K562 (cell line): ENCODE results near the gene ACTR3C. TPM values are rescaled to one million over a fixed set of nuclear protein-coding genes. Genes with fewer than 3 reads are reported as not detected.
A peak's percentile ranks its signal among the peaks of the same experiment; 100 is the strongest.

Experiments
- ARID1B ChIP-seq: fragments of 450-650 bp; IDR thresholded peaks from 2 replicates; pipeline ENCODE4 v1.6.1; 2016; ENCODE audit warnings: antibody characterized with exemption, mild to moderate bottlenecking, inconsistent platforms
- BRF1 ChIP-seq: IDR thresholded peaks from 3 replicates; pipeline ENCODE4 v1.6.1; 2011; ENCODE audit warnings: borderline replicate concordance, mild to moderate bottlenecking; ENCODE audit not compliant: insufficient read length; ENCODE audit errors: extremely low read depth
- CBFA2T2 ChIP-seq: fragments of 450-650 bp; conservative IDR thresholded peaks from 2 replicates; pipeline ENCODE4 v1.6.1; 2017; ENCODE audit warnings: mild to moderate bottlenecking
- DIDO1 ChIP-seq: fragments of 450-650 bp; IDR thresholded peaks from 2 replicates; pipeline ENCODE4 v1.6.1; 2016; ENCODE audit warnings: low read depth, missing biosample characterization, missing genetic modification characterization
- FOXP1 ChIP-seq: sonication (generic); formaldehyde crosslinking; IDR thresholded peaks from 2 replicates; pipeline ENCODE4 v1.8.0; 2022; ENCODE audit warnings: mild to moderate bottlenecking, missing genetic modification reagents
- NCOR1 ChIP-seq: fragments of 450-650 bp; IDR thresholded peaks from 2 replicates; pipeline ENCODE4 v1.6.1; 2016; ENCODE audit warnings: mild to moderate bottlenecking, moderate library complexity
- RBM39 ChIP-seq: fragments of 200-400 bp; formaldehyde crosslinking; optimal IDR thresholded peaks from 2 replicates; pipeline ENCODE3; 2018; ENCODE audit warnings: low read depth, low read length
- ZBTB17 ChIP-seq: fragments of 450-650 bp; formaldehyde crosslinking; IDR thresholded peaks from 2 replicates; pipeline ENCODE4 v1.4.0; 2020; ENCODE audit warnings: mild to moderate bottlenecking
- ZNF239 ChIP-seq: fragments of 250-450 bp; sonication (Bioruptor Pico); IDR thresholded peaks from 2 replicates; pipeline ENCODE4 v1.4.0; 2020; ENCODE audit warnings: mild to moderate bottlenecking
- ZNF584 ChIP-seq: fragments of 200-800 bp; sonication (Bioruptor generic); IDR thresholded peaks from 2 replicates; pipeline ENCODE4 v1.6.1; 2016; ENCODE audit warnings: low read depth, mild to moderate bottlenecking, missing genetic modification characterization, missing compliant biosample characterization
- ZNF764 ChIP-seq: fragments of 250-450 bp; sonication (Bioruptor Pico); IDR thresholded peaks from 2 replicates; pipeline ENCODE4 v1.4.0; 2020; ENCODE audit warnings: low read depth, mild to moderate bottlenecking, moderate library complexity
- ZNF785 ChIP-seq: fragments of 250-450 bp; sonication (Bioruptor Pico); IDR thresholded peaks from 2 replicates; pipeline ENCODE4 v1.4.0; 2020; ENCODE audit warnings: mild to moderate bottlenecking
- polyA plus RNA-seq, 8 experiments: library from polyadenylated mRNA; depleted of rRNA in 4 of 8; stranded (reverse) in 5 of 8; unstranded in 3 of 8; fragments of >200 nt; fragmentation: Nextera tagmentation in 2 of 8; fragmentation: Illumina TruSeq in 1 of 8; extraction: Ambion mirVana in 2 of 8; extraction: Trizol in 1 of 8; gene quantifications; 2 replicates each; pipeline versions ENCODE4 v1.2.1 to v1.2.3, GENCODE V29; 2011 to 2014; ENCODE audit warnings: inconsistent platforms in 1 of 8, missing spikeins in 1 of 8
- total RNA-seq, 7 experiments: library from RNA; depleted of rRNA in 6 of 7; stranded (reverse); fragments of >200 nt in 6 of 7; fragmentation: Illumina TruSeq in 2 of 7; extraction: Trizol in 2 of 7; gene quantifications; 2 replicates each; pipeline versions ENCODE4 v1.2.1 to v1.2.3, GENCODE V29; 2011 to 2021; ENCODE audit warnings: low replicate concordance in 1 of 7
- TF ChIP-seq, protein P1 (sequence below): fragments of 450-650 bp; IDR thresholded peaks from 2 replicates; pipeline ENCODE4 v1.6.1; 2016
- TF ChIP-seq, protein P2 (sequence below): IDR thresholded peaks from 3 replicates; pipeline ENCODE4 v1.6.1; 2011; ENCODE audit warnings: borderline replicate concordance, mild to moderate bottlenecking; ENCODE audit not compliant: insufficient read length, insufficient read depth
- TF ChIP-seq, protein P3 (sequence below): fragments of 450-650 bp; formaldehyde crosslinking; IDR thresholded peaks from 2 replicates; pipeline ENCODE4 v1.4.0; 2022; ENCODE audit warnings: missing genetic modification characterization
- TF ChIP-seq, protein P4 (sequence below), 2 experiments: IDR thresholded peaks in 1 of 2; conservative IDR thresholded peaks in 1 of 2; 2 replicates each; pipeline ENCODE4 v1.6.1; 2016; ENCODE audit warnings: low read depth in 2 of 2, mild to moderate bottlenecking in 1 of 2, missing compliant biosample characterization in 1 of 2, missing genetic modification characterization in 1 of 2, moderate library complexity in 1 of 2
- TF ChIP-seq, protein P5 (sequence below): sonication (generic); formaldehyde crosslinking; IDR thresholded peaks from 2 replicates; pipeline ENCODE4 v1.8.0; 2022; ENCODE audit warnings: mild to moderate bottlenecking, missing genetic modification reagents, borderline replicate concordance
- TF ChIP-seq, protein P6 (sequence below), 3 experiments: fragments of 200-800 bp in 1 of 3; sonication (Bioruptor generic) in 1 of 3; sonication (generic) in 1 of 3; formaldehyde crosslinking in 1 of 3; IDR thresholded peaks; 2 replicates each; pipeline versions ENCODE4 v1.6.1 to v1.8.0; 2016 to 2022; ENCODE audit warnings: mild to moderate bottlenecking in 2 of 3, missing compliant biosample characterization in 2 of 3, missing genetic modification characterization in 2 of 3, missing genetic modification reagents in 1 of 3

ACTR3C gene
- total and polyA plus RNA-seq, 9 of the 15 experiments (the other 6 are each of a cell fraction or from before 2014, with no cell fraction given) = 9.0 to 35.4 (median 13.3) TPM

DNA sequence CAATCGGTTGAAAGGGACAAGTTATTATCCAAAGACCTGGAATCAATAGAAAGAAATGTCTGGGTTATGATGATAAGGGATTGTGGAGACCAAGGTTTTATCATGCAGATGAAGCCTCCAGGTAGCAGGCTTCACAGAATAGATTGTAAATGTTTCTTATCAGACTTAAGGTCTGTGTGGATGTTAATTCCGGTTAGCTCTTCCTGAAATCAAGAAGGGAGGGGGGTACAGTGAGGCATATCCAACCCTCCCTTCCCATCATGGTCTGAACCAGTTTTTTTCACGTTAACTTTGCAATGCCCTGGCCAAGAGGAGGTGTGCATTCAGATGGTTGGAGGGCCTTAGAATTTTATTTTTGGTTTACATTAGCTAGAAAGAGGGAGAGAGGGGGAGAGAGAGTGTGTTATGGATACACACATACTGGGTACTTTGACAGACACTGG lies 10.0 kb downstream of the ACTR3C start (continued):
- TF ChIP-seq ZNF239 = no peak; the same call in 1 of the 2 replicates
- peak; percentile 98 for TF ChIP-seq ARID1B
- TF ChIP-seq, protein P1, sequence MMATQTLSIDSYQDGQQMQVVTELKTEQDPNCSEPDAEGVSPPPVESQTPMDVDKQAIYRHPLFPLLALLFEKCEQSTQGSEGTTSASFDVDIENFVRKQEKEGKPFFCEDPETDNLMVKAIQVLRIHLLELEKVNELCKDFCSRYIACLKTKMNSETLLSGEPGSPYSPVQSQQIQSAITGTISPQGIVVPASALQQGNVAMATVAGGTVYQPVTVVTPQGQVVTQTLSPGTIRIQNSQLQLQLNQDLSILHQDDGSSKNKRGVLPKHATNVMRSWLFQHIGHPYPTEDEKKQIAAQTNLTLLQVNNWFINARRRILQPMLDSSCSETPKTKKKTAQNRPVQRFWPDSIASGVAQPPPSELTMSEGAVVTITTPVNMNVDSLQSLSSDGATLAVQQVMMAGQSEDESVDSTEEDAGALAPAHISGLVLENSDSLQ = peak; percentile 24; the same call in 1 of the 2 replicates
- TF ChIP-seq DIDO1 = no peak
- TF ChIP-seq ZNF785 (CRISPR knock-in tag) = no peak
- peak; percentile 97 for TF ChIP-seq CBFA2T2
- TF ChIP-seq, protein P2, sequence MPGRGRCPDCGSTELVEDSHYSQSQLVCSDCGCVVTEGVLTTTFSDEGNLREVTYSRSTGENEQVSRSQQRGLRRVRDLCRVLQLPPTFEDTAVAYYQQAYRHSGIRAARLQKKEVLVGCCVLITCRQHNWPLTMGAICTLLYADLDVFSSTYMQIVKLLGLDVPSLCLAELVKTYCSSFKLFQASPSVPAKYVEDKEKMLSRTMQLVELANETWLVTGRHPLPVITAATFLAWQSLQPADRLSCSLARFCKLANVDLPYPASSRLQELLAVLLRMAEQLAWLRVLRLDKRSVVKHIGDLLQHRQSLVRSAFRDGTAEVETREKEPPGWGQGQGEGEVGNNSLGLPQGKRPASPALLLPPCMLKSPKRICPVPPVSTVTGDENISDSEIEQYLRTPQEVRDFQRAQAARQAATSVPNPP = no peak
- TF ChIP-seq, protein P3, sequence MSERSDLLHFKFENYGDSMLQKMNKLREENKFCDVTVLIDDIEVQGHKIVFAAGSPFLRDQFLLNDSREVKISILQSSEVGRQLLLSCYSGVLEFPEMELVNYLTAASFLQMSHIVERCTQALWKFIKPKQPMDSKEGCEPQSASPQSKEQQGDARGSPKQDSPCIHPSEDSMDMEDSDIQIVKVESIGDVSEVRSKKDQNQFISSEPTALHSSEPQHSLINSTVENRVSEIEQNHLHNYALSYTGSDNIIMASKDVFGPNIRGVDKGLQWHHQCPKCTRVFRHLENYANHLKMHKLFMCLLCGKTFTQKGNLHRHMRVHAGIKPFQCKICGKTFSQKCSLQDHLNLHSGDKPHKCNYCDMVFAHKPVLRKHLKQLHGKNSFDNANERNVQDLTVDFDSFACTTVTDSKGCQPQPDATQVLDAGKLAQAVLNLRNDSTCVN (CRISPR knock-in tag) = no peak
- TF ChIP-seq RBM39 = no peak
- no peak for TF ChIP-seq BRF1
- TF ChIP-seq, protein P4, sequence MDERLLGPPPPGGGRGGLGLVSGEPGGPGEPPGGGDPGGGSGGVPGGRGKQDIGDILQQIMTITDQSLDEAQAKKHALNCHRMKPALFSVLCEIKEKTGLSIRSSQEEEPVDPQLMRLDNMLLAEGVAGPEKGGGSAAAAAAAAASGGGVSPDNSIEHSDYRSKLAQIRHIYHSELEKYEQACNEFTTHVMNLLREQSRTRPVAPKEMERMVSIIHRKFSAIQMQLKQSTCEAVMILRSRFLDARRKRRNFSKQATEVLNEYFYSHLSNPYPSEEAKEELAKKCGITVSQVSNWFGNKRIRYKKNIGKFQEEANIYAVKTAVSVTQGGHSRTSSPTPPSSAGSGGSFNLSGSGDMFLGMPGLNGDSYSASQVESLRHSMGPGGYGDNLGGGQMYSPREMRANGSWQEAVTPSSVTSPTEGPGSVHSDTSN (CRISPR knock-in tag; IDR thresholded peaks at IDR 0.05; ENCODE audit: low read depth) = no peak
- TF ChIP-seq, protein P4 (tag; conservative IDR thresholded peaks at IDR 0.05; ENCODE audit: low read depth) = no peak
- no peak for TF ChIP-seq ZBTB17 (CRISPR knock-in tag)
- TF ChIP-seq, protein P5, sequence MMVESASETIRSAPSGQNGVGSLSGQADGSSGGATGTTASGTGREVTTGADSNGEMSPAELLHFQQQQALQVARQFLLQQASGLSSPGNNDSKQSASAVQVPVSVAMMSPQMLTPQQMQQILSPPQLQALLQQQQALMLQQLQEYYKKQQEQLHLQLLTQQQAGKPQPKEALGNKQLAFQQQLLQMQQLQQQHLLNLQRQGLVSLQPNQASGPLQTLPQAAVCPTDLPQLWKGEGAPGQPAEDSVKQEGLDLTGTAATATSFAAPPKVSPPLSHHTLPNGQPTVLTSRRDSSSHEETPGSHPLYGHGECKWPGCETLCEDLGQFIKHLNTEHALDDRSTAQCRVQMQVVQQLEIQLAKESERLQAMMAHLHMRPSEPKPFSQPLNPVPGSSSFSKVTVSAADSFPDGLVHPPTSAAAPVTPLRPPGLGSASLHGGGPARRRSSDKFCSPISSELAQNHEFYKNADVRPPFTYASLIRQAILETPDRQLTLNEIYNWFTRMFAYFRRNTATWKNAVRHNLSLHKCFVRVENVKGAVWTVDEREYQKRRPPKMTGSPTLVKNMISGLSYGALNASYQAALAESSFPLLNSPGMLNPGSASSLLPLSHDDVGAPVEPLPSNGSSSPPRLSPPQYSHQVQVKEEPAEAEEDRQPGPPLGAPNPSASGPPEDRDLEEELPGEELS = no peak
- TF ChIP-seq NCOR1 = peak; percentile 95
- no peak for TF ChIP-seq FOXP1 (CRISPR knock-in tag)
- TF ChIP-seq, protein P6, sequence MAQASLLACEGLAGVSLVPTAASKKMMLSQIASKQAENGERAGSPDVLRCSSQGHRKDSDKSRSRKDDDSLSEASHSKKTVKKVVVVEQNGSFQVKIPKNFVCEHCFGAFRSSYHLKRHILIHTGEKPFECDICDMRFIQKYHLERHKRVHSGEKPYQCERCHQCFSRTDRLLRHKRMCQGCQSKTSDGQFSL (CRISPR knock-in tag; IDR thresholded peaks at IDR 0.05) = no peak
- TF ChIP-seq, protein P6 (tag; IDR thresholded peaks at IDR 0.05) = no peak
- TF ChIP-seq ZNF584 (CRISPR knock-in tag) = no peak
- no peak for TF ChIP-seq ZNF764
